HG03159 (cell line): Measurements from ENCODE around the gene CCL4.

Experiments
- ATAC-seq: cut with Tn5 transposase; IDR thresholded peaks from one replicate; pipeline ENCODE4 v1.9.1; 2021; ENCODE audit warnings: mild to moderate bottlenecking, moderate library complexity; ENCODE audit not compliant: unreplicated experiment

CCL4 gene

DNA sequence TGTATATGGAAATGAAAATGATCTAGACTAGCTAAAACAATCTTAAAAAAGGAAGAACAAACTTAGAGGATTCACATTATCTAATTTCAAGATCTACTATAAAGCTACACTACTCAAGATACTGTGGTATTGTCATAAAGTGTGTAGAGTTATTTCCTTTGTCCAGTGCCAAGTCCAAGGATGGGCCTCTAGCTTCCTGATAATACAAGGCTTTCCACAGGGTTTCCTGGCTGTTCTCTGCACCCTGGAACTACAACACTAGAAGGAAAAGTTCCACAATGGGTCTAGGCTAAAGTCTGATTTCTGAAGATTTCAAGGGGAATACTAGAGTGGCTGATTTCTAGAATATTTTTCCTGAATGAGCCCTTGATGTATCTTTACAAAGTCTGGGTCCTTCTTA, 38.6 kb downstream of the CCL4 start:
- no peak for ATAC-seq

DNA sequence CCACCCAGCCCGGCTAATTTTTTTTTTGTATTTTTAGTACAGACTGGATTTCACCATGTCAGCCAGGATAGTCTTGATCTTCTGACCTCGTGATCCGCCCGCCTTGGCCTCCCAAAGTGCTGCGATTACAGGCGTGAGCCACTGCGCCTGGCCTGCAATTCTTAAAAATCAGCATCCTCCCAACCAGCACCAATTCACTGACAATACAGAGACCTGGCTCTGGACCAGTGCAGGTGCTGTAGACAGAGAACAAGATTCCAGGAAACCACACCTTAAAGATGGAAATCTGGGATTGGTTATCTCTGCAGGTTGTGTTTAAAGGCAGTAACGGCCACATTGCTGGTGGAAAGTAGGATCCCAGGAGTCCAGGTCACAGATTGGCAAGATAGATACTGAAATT, 39.2 kb downstream of the CCL4 start:
- ATAC-seq: no peak

DNA sequence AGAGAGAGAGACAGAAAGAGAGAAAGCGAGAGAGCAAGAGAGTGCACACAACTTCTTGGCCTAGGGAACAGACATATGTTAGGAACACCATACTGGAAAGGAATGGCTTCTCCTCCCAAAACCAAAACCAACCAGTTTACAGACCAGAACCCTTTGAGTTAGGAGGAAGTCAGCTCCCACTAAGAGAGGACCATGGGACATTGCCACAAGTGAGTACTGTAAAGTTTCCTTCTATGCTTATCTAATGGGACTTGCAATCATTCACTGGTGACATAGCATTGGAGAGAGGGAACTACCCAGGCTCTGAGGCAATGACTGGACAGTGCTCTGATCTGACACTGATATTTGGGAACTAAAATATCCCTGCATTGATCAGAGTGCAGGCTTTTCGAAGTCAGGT, 40.4 kb downstream of the CCL4 start:
- ATAC-seq: no peak

DNA sequence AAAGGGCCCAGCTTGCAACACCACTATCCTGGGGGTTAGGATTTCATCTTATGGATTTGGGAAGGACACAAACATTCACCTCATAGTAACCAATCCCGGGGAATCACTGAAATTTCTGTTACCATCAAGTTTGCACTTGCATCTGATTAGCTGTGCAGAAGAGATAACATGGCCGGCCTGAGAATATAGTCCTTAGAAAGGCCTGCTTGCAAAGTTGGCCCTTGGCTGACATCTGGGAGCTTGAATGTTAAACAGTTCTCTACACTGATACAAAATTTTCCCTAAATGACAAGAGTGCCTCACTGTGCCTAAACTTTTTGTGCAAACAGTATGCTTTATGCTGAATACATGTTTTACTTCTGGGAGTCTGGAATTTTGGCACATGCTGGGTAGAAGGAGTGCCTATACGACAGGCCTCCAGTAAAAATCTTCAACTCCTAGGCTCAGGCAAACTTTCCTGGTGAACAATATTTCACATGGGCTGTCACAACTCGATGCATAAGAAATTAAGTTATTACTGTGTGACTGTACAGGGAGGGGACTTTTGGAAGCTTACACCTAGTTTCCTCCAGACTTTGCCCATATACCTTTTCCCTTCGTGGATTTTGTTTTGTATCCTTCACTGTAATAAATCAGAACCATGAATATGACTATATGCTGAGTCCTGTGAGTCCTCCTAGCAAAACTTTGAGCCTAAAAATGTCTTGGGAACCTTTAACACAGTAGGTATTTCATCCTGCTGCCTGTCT, 41.5 kb downstream of the CCL4 start:
- ATAC-seq: no peak

DNA sequence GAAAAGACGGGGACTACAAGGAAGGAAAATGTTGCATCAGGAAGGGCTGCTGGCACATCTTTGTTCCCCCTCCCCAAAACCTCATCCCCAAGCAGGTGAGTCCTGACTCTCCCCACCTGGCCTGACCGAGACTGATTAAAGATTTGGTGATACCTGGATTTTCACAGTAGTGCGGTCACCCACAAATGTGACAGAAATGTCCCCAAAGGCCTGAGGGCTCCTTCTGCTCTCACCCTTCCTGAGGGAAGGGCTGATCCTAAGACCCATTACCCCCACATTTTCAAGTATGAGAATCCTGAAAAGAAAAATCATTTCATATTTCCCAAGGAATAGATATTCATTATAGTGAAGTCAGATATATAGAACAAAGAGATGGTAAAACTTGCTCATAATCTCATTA, 44.0 kb downstream of the CCL4 start:
- ATAC-seq: no peak

DNA sequence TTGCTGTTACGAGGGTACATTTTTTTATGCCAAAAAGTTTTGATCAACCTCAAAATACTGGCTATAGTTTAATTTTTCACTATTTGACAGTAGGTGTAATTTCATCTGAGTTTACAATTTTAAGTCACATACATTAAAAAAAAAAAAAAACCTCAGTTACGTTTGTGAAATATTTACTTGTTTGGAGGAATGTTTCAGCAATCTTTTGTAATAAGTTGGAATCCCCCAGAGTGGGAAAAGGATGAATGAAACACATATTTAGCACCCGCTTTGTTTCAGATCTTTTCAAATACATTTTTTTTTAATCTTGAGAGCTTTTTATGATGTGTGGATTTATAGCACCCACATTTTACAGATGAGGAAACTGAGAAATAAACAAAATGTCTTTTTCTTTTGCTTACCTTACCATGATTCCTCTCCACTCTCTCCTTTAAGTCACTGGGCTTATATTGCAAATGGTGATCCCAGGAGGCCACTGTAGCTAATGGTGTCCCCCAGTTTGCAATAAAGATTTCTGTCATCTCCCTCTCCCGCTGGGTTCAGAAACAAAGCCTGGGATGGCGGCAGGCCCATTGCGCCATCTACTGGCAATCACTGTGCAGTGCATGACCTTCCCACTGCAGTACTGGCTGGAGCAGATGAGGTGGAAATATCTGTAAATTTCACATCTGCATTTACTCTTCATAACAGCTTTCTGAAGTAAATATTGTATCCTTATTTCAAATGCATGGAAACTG, 45.1 kb downstream of the CCL4 start:
- ATAC-seq: peak; percentile 62

DNA sequence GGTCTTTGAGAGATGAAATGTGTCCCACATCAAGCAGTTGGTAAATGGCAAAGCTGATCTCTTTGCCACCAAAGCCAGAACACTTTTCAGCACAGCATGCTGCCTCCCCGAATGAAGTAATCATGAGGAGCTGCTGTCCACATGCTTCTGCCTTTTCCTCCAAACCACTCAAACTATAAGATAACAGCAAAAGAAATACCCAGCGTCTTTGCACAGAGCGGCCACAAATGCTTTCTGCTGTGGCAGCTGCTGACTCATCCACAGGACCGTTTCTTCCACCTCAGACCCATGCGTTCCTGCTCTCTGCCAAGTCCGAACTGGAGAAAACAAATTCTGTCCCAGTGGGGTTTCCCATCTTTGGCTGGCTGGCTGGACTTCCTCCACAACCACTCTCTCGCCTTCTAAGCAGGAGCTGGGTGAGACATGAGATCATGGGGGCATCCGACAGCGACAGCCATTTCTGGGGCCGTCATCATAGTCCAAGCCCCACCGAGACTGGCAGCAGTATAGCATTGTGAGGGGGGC, 45.7 kb downstream of the CCL4 start:
- ATAC-seq: no peak

DNA sequence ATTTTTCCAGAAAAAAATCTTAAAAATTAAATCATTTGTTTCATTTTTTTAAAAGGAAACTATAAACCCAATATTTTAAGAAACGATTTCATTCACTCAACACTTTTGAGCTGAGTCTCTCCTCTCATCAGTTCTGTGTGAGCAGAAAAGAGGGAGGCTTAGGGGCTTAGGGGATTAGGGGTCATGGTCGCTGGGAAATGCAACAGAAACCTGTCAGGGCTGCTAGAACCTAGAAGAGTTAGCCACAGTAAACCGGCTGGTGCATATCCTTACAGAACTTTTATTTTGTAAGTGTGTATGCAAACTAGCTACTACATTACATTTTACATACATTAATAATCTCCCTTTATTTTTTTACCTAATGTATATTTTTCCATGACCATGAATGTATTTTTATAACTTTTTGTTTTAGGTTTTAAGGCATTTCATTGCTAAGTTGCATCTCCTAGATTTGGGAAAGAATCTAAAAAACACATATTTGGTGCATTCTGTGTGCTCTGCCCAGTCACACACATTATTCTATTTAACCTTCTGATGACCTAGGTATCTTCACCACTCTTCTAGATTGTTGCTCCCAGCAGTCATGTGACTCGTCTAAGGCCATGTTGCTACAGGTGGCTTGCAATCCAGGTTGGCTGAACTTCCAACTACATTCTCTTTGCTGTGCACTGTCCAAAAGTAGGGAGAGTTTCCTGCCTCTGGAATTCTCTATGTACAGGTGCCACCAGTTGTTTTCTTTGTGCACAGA, 48.4 kb downstream of the CCL4 start:
- no peak for ATAC-seq

DNA sequence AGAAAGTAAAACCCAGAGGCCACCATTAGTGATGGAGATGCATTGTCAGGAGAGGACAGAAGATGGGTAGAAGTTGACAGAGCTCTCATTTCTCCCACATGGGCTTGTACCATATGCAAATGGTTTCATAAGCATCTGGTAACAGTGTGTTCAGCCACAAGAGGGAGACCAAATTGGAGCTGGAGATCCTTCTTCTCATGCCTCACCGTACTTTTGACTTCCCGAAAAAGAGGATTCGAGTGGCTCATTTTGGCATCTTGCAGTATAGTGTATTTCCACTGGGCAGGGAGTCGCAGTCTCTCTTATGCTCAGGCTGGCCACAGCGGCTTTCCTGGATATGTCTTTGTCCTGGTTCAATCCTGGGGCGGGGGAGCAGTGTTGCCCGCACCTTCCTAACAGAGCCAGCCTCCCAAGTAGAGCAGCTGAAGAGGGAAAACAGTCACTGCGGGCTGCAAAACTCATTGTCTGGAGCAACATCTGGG, 49.1 kb downstream of the CCL4 start:
- no peak for ATAC-seq

DNA sequence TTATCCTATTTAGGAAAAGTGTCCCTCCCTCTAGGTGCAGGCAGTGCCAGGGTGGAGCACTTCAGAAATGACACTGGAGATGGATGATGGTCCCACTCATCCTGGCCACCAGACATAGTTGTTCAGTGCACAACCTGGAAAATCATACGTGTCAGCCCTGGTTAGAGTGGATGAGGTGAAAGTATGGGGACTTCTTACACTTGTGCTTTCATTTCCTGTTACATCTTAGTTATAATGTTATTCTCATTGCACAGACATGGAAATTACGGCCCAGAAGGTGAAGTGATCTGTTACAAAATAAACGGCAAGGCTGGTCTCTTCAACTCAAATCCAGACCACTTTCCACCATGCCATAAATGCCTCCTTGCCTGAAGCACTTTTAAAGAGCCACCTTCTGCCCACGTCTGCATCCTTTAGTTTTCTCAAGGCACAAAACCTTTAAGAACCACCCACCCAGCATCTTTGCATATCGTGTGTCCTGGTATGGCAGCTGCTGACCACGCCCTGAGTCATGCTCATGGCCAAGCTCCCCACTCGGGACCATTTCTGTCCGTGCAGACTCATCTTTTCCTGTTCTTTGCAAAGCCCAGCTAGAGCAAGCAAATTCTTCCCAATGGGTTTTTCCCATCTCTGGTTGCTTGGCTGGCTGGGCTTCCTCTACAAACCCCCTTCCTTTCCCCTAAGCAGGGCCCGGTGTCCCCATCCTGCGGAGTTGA, 50.4 kb downstream of the CCL4 start:
- no peak for ATAC-seq
